ENCODE data around the gene GPR171.

Gene GPR171

GRCh38 chr3:151174351-151174750 is 28.7 kb downstream of the GPR171 start:
- peak in 2 of 3 donors; percentile 32 to 48 for DNase-seq

- peak; percentile 56 to 64 (median 60) for DNase-seq
These were observed 31.8 kb downstream of the GPR171 start for GRCh38 chr3:151171145-151171757.

- DNase-seq = peak; percentile 80 to 91 (median 85)
These were observed 32.9 kb downstream of the GPR171 start for GRCh38 chr3:151169948-151170679.

- peak; percentile 71 to 89 (median 85) for DNase-seq
These were observed 33.6 kb downstream of the GPR171 start for GRCh38 chr3:151169262-151169947.

GRCh38 chr3:151168269-151169094 is 34.5 kb downstream of the GPR171 start:
- peak; percentile 75 to 86 (median 76) for DNase-seq

GRCh38 chr3:151166161-151166560 is 36.9 kb downstream of the GPR171 start:
- no peak for DNase-seq

- DNase-seq = no peak
These were observed 37.8 kb downstream of the GPR171 start for GRCh38 chr3:151165226-151165625.

- DNase-seq = no peak
These were observed 43.2 kb downstream of the GPR171 start for GRCh38 chr3:151159806-151160205.

GRCh38 chr3:151156618-151157216 is 46.3 kb downstream of the GPR171 start:
- peak; percentile 73 to 81 (median 76) for DNase-seq

GRCh38 chr3:151155409-151156128 is 47.4 kb downstream of the GPR171 start:
- DNase-seq = no peak

GRCh38 chr3:151154566-151154965 is 48.5 kb downstream of the GPR171 start:
- DNase-seq = no peak

- no peak for DNase-seq
These were observed 50.4 kb downstream of the GPR171 start for GRCh38 chr3:151152455-151153079.
